Measurements from ENCODE around the gene MCEMP1. TPM values are rescaled to one million over a fixed set of nuclear protein-coding genes. Genes with fewer than 3 reads are reported as not detected.

Gene MCEMP1
- total RNA-seq, 2 donors from 2014 or later, result not detected

DNA sequence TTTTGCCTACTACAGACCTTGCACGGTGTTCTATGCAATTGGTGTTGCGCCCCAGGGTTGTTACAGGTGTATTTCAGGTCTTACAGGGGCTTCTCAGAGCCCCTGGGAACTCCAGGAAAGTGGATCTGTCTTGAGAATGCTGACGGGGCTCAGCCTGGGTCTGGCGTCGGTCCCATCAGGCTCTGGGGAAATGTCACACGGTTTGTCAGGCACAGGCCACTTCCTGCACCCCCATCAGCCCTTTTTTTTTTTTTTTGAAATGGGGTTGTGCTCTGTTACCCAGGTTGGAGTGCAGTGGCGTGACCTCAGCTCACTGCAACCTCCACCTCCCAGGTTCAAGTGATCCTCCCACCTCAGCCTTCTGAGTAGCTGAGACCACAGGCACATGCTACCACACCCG is 41.8 kb downstream of the MCEMP1 start:
- Mint-ChIP-seq H3K4me3 (no peak overlapping the region), H3K9me3 (no peaks in the 10 kb centered on the region), H3K4me1 (no peaks in the 10 kb centered on the region), H3K27me3 (ENCODE audit: insufficient read depth) (peaks cover 26% of the 10 kb centered on the region), H3K36me3 (ENCODE audit: low read depth) (no peaks in the 10 kb centered on the region), H3K27ac (no peak overlapping the region)
- no peaks in the 10 kb centered on the region for H3K27me3 ChIP-seq (ENCODE audit: control insufficient read depth, insufficient read depth, low read length, poor library complexity, severe bottlenecking)
- no peak overlapping the region for H3K27ac ChIP-seq (ENCODE audit: low read depth, low read length)
- no peak overlapping the region for H3K9ac ChIP-seq (ENCODE audit: extremely low read depth, low read length, poor library complexity, severe bottlenecking)
- H3K9me3 ChIP-seq (ENCODE audit: control insufficient read depth, low read length), result no peaks in the 10 kb centered on the region
- H3K4me3 ChIP-seq (ENCODE audit: low read length), result no peak overlapping the region
- H3K36me3 ChIP-seq (ENCODE audit: control insufficient read depth, insufficient read depth, low read length), result no peaks in the 10 kb centered on the region
- TF ChIP-seq, protein P1, sequence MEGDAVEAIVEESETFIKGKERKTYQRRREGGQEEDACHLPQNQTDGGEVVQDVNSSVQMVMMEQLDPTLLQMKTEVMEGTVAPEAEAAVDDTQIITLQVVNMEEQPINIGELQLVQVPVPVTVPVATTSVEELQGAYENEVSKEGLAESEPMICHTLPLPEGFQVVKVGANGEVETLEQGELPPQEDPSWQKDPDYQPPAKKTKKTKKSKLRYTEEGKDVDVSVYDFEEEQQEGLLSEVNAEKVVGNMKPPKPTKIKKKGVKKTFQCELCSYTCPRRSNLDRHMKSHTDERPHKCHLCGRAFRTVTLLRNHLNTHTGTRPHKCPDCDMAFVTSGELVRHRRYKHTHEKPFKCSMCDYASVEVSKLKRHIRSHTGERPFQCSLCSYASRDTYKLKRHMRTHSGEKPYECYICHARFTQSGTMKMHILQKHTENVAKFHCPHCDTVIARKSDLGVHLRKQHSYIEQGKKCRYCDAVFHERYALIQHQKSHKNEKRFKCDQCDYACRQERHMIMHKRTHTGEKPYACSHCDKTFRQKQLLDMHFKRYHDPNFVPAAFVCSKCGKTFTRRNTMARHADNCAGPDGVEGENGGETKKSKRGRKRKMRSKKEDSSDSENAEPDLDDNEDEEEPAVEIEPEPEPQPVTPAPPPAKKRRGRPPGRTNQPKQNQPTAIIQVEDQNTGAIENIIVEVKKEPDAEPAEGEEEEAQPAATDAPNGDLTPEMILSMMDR (conservative IDR thresholded peaks at IDR 0.05), result no peak
- H3K4me1 ChIP-seq (ENCODE audit: control insufficient read depth, insufficient read depth, low read length), result no peaks in the 10 kb centered on the region
- 68 to 81% methylated on average over 4 to 8 of the region's 8 CpGs for WGBS, 2 experiments (ENCODE audit: insufficient coverage in 1 of 2, insufficient read length in 1 of 2)
- no peak for DNase-seq

DNA sequence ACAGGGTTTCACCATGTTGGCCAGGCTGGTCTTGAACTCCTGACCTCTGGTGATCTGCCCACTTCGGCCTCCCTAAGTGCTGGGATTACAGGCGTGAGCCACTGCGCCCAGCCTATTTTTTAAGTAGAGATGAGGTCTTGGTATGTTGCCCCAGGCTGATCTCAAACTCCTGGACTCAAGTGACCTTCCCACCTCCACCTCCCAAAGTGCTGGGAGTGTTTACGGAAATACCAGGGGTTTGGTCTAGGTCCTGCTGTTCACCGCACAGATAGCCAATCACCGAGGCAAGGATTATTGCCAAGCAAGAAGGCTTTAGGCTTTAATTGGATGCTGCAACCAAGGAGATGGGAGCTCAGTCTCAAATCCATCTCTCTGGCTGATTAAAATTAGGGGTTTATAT is 43.5 kb downstream of the MCEMP1 start:
- no peaks in the 10 kb centered on the region for H3K36me3 Mint-ChIP-seq (ENCODE audit: low read depth)

DNA sequence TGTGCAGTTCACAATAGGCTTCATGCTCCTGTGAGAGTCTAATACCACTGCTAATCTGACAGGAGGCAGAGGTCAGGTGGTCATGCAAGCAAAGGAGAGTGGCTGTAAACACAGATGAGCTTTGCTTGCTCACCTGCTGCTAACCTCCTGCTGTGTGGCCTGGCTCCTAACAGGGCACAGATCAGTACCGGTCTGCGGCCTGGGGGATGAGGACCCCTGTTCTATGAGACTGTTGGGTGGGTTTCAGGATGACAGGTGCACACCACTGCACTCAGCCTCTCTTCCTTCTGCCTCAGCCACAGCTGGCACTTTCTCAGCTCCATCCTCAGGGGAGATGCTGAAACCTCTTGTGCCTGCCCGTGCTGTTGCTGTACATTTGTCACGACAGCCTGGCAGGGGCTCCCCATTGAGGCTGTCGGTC is 45.4 kb downstream of the MCEMP1 start:
- Histone ChIP-seq H3K27ac (ENCODE audit: low read depth, low read length) (no peak overlapping the region), H3K36me3 (ENCODE audit: control insufficient read depth, insufficient read depth, low read length) (no peaks in the 10 kb centered on the region), H3K4me1 (ENCODE audit: control insufficient read depth, insufficient read depth, low read length) (no peaks in the 10 kb centered on the region), H3K9me3 (ENCODE audit: control insufficient read depth, low read length) (no peaks in the 10 kb centered on the region), H3K4me3 (ENCODE audit: low read length) (no peak overlapping the region), H3K9ac (ENCODE audit: extremely low read depth, low read length, poor library complexity, severe bottlenecking) (no peak overlapping the region), H3K27me3 (ENCODE audit: control insufficient read depth, insufficient read depth, low read length, poor library complexity, severe bottlenecking) (peaks cover 10% of the 10 kb centered on the region)
- WGBS, 2 experiments (ENCODE audit: insufficient coverage in 1 of 2, insufficient read length in 1 of 2), result 74 to 100% methylated on average over 1 to 5 of the region's 5 CpGs
- Mint-ChIP-seq H3K27me3 (ENCODE audit: insufficient read depth) (peaks cover 45% of the 10 kb centered on the region), H3K4me1 (no peaks in the 10 kb centered on the region), H3K9me3 (no peaks in the 10 kb centered on the region), H3K36me3 (ENCODE audit: low read depth) (no peaks in the 10 kb centered on the region), H3K27ac (no peak overlapping the region), H3K4me3 (no peak overlapping the region)
- TF ChIP-seq, protein P1 (conservative IDR thresholded peaks at IDR 0.05), result no peak
- DNase-seq, result no peak

More for the DNA sequence above, 43.5 kb downstream of the MCEMP1 start:
- Histone ChIP-seq H3K4me3 (ENCODE audit: low read length) (no peak overlapping the region), H3K27ac (ENCODE audit: low read depth, low read length) (no peak overlapping the region), H3K27me3 (ENCODE audit: control insufficient read depth, insufficient read depth, low read length, poor library complexity, severe bottlenecking) (no peaks in the 10 kb centered on the region), H3K9me3 (ENCODE audit: control insufficient read depth, low read length) (no peaks in the 10 kb centered on the region), H3K36me3 (ENCODE audit: control insufficient read depth, insufficient read depth, low read length) (no peaks in the 10 kb centered on the region), H3K4me1 (ENCODE audit: control insufficient read depth, insufficient read depth, low read length) (no peaks in the 10 kb centered on the region), H3K9ac (ENCODE audit: extremely low read depth, low read length, poor library complexity, severe bottlenecking) (no peak overlapping the region)
- Mint-ChIP-seq H3K9me3 (no peaks in the 10 kb centered on the region), H3K4me3 (no peak overlapping the region), H3K27me3 (ENCODE audit: insufficient read depth) (peaks cover 36% of the 10 kb centered on the region), H3K27ac (no peak overlapping the region), H3K4me1 (no peaks in the 10 kb centered on the region)
- no peak for DNase-seq
- TF ChIP-seq, protein P1 (conservative IDR thresholded peaks at IDR 0.05), result no peak
- 87 to 92% methylated on average over 4 to 6 of the region's 6 CpGs for WGBS, 2 experiments (ENCODE audit: insufficient coverage in 1 of 2, insufficient read length in 1 of 2)
